K562 (cell line): ENCODE results near the gene UNC45A.

ENCODE experiments used
- CHD7 ChIP-seq: fragments of 200-600 bp; sonication (generic); IDR thresholded peaks from one replicate; pipeline ENCODE4 v1.6.1; 2012; ENCODE audit warnings: mild to moderate bottlenecking, low read depth, low read length, inconsistent platforms
- POLR2A ChIP-seq: fragments of 450-650 bp; conservative IDR thresholded peaks from 2 replicates; pipeline ENCODE4 v1.6.1; 2016
- POLR2AphosphoS2 ChIP-seq: IDR thresholded peaks from 2 replicates; pipeline ENCODE4 v1.6.1; 2012; ENCODE audit warnings: low read length, improper control_type of control experiment
- RCOR1 ChIP-seq, 2 experiments: IDR thresholded peaks; 2 replicates each; pipeline ENCODE4 v1.6.1; 2012; ENCODE audit warnings: low read depth in 2 of 2, low read length in 2 of 2, borderline replicate concordance in 1 of 2, improper control_type of control experiment in 1 of 2

- no peak for TF ChIP-seq CHD7
- no peak for TF ChIP-seq POLR2AphosphoS2
- TF ChIP-seq POLR2A = no peak
- no peak for TF ChIP-seq RCOR1 (IDR thresholded peaks at IDR 0.05; ENCODE audit: borderline replicate concordance in 1 of 2, low read depth in 2 of 2, low read length in 2 of 2)
Observed at GRCh38 chr15:90950676-90951075, 15.6 kb downstream of the UNC45A start.
